ENCODE measurements around the gene LRRFIP1.
"Not testable (repeated sequence)": the region's sequence is repeated elsewhere in the genome, so short reads cannot be mapped to it uniquely, and the experiment has no call there.

LRRFIP1 gene

DNA sequence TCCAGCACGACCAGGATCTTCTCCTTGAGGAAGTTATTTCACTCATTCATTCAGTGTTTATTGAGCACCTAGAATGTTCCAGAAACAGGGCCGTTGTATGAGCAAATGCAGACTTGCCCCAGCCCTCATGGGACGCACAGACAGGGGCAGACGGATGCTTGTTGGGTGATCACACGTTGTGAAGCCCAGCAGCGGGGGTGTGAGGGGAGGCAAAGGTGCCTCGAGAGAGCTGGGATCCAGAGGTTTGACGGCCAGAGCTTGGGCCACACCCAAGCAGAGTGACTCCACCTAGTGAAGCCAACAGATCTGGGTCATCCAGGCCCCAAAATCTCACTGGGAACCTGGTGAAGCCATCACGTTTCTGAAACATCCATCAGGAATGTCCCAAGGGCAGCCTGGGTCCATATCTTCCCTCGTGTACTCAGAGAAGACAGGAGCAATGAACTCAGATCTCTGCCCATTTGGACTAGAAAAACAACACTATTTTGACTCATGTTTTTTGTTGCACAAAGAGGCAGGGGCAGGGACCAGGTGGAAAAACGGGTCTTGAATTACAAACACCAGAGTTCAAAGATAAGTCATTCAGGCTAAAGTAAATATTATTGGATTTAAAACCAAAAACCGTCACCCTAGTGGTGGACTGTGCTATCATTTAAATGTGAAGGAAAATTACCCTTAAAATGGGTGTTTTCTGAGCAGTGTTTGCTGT is 116.3 kb downstream of the LRRFIP1 start:
- Histone ChIP-seq H3K4me3 (ENCODE audit: low read length) (no peak overlapping the region), H3K9ac (ENCODE audit: low read depth, low read length) (no peak overlapping the region), H3K4me2 (ENCODE audit: low read length) (no peak overlapping the region), H3K4me1 (ENCODE audit: control insufficient read depth, insufficient read depth, low read length) (peaks cover 11% of the 10 kb centered on the region), H3K9me3 (replicated peaks; ENCODE audit: low read length) (no peaks in the 10 kb centered on the region), H3K27me3 (ENCODE audit: control insufficient read depth, insufficient read depth, low read length) (no peaks in the 10 kb centered on the region), H3K36me3 (ENCODE audit: insufficient read depth, low read length) (peaks cover 12% of the 10 kb centered on the region)

GRCh38 chr2:237744270-237744612 is 116.9 kb downstream of the LRRFIP1 start:
- Histone ChIP-seq H3K4me2 (ENCODE audit: low read length) (no peak overlapping the region), H3K4me3 (ENCODE audit: low read length) (no peak overlapping the region), H3K4me1 (ENCODE audit: control insufficient read depth, insufficient read depth, low read length) (peaks cover 11% of the 10 kb centered on the region), H3K9me3 (replicated peaks; ENCODE audit: low read length) (no peaks in the 10 kb centered on the region), H3K9ac (ENCODE audit: low read depth, low read length) (no peak overlapping the region), H3K27me3 (ENCODE audit: control insufficient read depth, insufficient read depth, low read length) (no peaks in the 10 kb centered on the region), H3K36me3 (ENCODE audit: insufficient read depth, low read length) (peaks cover 16% of the 10 kb centered on the region)

DNA sequence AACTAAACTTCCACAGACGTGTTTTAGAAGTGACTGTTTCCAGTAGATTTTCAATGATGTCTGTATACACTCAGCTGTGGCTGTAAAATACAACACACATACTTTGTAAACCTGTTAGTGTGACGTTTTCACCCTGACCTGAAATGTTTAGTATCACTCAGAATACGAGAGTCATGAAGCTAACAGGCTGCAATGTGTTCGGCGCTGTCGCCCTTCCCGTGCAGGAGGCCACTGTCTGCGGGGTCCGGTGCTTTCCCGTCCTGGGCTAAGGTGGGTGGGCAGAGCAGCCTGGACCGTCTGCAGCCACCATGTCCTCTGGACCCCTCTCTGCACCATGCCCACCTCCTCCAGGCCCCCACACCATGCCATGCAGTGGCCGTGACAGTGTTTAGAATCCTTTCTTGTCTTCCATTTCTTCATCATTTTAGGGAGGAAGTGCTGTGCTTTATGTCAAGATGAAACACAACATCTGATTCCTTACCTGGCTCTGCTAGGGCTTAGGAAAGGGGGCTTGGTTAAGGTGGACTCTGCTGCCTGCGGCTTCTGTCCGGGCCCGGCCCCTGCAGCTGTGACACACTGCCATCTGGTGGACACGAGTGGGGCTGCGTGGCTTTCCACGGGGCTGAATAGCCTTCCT is 117.3 kb downstream of the LRRFIP1 start:
- no peaks in the 10 kb centered on the region for H3K27me3 ChIP-seq (ENCODE audit: control insufficient read depth, insufficient read depth, low read length)
- no peak overlapping the region for H3K4me3 ChIP-seq (ENCODE audit: low read length)
- H3K9ac ChIP-seq (ENCODE audit: low read depth, low read length) = no peak overlapping the region
- H3K36me3 ChIP-seq (ENCODE audit: insufficient read depth, low read length) = peaks cover 21% of the 10 kb centered on the region
- peaks cover 11% of the 10 kb centered on the region for H3K4me1 ChIP-seq (ENCODE audit: control insufficient read depth, insufficient read depth, low read length)
- no peak overlapping the region for H3K4me2 ChIP-seq (ENCODE audit: low read length)
- no peaks in the 10 kb centered on the region for H3K9me3 ChIP-seq (replicated peaks; ENCODE audit: low read length)

- Histone ChIP-seq H3K4me3 (ENCODE audit: low read length) (no peak overlapping the region), H3K36me3 (ENCODE audit: insufficient read depth, low read length) (peaks cover 25% of the 10 kb centered on the region), H3K9me3 (replicated peaks; ENCODE audit: low read length) (no peaks in the 10 kb centered on the region), H3K9ac (ENCODE audit: low read depth, low read length) (no peak overlapping the region), H3K4me2 (ENCODE audit: low read length) (no peak overlapping the region), H3K4me1 (ENCODE audit: control insufficient read depth, insufficient read depth, low read length) (peaks cover 11% of the 10 kb centered on the region), H3K27me3 (ENCODE audit: control insufficient read depth, insufficient read depth, low read length) (no peaks in the 10 kb centered on the region)
Measured at GRCh38 chr2:237745250-237745613, 117.8 kb downstream of the LRRFIP1 start.

GRCh38 chr2:237746302-237747080 is 119.1 kb downstream of the LRRFIP1 start:
- peaks cover 35% of the 10 kb centered on the region for H3K36me3 ChIP-seq (ENCODE audit: insufficient read depth, low read length)
- H3K9ac ChIP-seq (ENCODE audit: low read depth, low read length) = no peak overlapping the region
- H3K4me3 ChIP-seq (ENCODE audit: low read length) = no peak overlapping the region

GRCh38 chr2:237747189-237747588 is 119.8 kb downstream of the LRRFIP1 start:
- no peaks in the 10 kb centered on the region for H3K27me3 ChIP-seq (ENCODE audit: control insufficient read depth, insufficient read depth, low read length)
- no peak overlapping the region for H3K4me2 ChIP-seq (ENCODE audit: low read length)
- H3K9me3 ChIP-seq (replicated peaks; ENCODE audit: low read length) = no peaks in the 10 kb centered on the region
- peaks cover 11% of the 10 kb centered on the region for H3K4me1 ChIP-seq (ENCODE audit: control insufficient read depth, insufficient read depth, low read length)
- no peak overlapping the region for H3K4me3 ChIP-seq (ENCODE audit: low read length)
- H3K9ac ChIP-seq (ENCODE audit: low read depth, low read length) = no peak overlapping the region
- H3K36me3 ChIP-seq (ENCODE audit: insufficient read depth, low read length) = peaks cover 40% of the 10 kb centered on the region

More at GRCh38 chr2:237746302-237747080, 119.1 kb downstream of the LRRFIP1 start:
- H3K9me3 ChIP-seq (replicated peaks; ENCODE audit: low read length) = no peaks in the 10 kb centered on the region
- peaks cover 11% of the 10 kb centered on the region for H3K4me1 ChIP-seq (ENCODE audit: control insufficient read depth, insufficient read depth, low read length)
- no peak overlapping the region for H3K4me2 ChIP-seq (ENCODE audit: low read length)
- H3K27me3 ChIP-seq (ENCODE audit: control insufficient read depth, insufficient read depth, low read length) = no peaks in the 10 kb centered on the region

DNA sequence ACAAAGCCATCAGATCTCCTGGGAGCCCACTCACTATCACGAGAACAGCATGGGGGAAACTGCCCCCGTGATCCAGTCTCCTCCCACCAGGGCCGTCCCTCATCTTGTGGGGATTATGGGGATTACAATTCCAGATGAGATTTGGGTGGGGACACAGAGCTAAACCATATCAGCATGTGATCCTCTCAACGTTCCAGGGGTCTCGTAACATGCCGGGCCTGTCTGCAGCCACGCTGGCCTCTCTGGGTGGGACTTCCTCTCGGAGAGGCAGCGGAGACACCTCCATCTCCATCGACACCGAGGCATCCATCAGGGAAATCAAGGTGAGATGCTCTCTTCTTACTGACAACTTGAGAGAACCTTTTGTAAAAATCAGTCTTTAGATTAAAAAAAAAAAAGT is 121.6 kb downstream of the LRRFIP1 start:
- no peaks in the 10 kb centered on the region for H3K27me3 ChIP-seq (ENCODE audit: control insufficient read depth, insufficient read depth, low read length)
- no peak overlapping the region for H3K9ac ChIP-seq (ENCODE audit: low read depth, low read length)
- H3K9me3 ChIP-seq (replicated peaks; ENCODE audit: low read length) = no peaks in the 10 kb centered on the region
- peaks cover 52% of the 10 kb centered on the region for H3K36me3 ChIP-seq (ENCODE audit: insufficient read depth, low read length)
- H3K4me2 ChIP-seq (ENCODE audit: low read length) = no peak overlapping the region
- peaks cover 3% of the 10 kb centered on the region for H3K4me1 ChIP-seq (ENCODE audit: control insufficient read depth, insufficient read depth, low read length)
- no peak overlapping the region for H3K4me3 ChIP-seq (ENCODE audit: low read length)

DNA sequence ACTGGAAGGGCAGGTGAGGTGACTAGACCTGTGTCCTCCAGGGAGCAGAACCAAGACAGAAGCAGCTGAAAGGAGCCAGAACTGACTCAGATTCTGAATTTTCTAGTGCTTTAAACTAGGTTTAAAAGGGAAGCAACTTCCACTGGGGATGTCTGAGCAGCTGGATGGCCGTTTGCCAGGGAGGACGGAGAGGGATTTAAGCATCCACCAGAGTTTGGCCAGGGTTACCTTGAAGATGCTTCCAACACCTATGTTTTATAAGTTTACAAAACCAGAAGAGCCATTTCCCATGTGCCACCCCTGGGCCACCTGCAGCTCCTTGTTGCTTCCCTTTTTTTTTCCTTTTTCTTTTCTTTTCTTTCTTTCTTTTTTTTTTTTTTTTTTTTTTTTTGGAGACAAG is 122.6 kb downstream of the LRRFIP1 start:
- Histone ChIP-seq H3K9ac (ENCODE audit: low read depth, low read length) (no peak overlapping the region), H3K36me3 (ENCODE audit: insufficient read depth, low read length) (peaks cover 59% of the 10 kb centered on the region), H3K4me3 (ENCODE audit: low read length) (no peak overlapping the region), H3K4me2 (ENCODE audit: low read length) (no peak overlapping the region), H3K27me3 (ENCODE audit: control insufficient read depth, insufficient read depth, low read length) (no peaks in the 10 kb centered on the region), H3K4me1 (ENCODE audit: control insufficient read depth, insufficient read depth, low read length) (no peaks in the 10 kb centered on the region), H3K9me3 (replicated peaks; ENCODE audit: low read length) (no peaks in the 10 kb centered on the region)

GRCh38 chr2:237750441-237750840 is 123.1 kb downstream of the LRRFIP1 start:
- not testable (repeated sequence) for H3K27me3 ChIP-seq (ENCODE audit: control insufficient read depth, insufficient read depth, low read length); H3K4me2 ChIP-seq (ENCODE audit: low read length); H3K4me1 ChIP-seq (ENCODE audit: control insufficient read depth, insufficient read depth, low read length); H3K9me3 ChIP-seq (replicated peaks; ENCODE audit: low read length); H3K9ac ChIP-seq (ENCODE audit: low read depth, low read length); H3K4me3 ChIP-seq (ENCODE audit: low read length)
- peaks cover 63% of the 10 kb centered on the region for H3K36me3 ChIP-seq (ENCODE audit: insufficient read depth, low read length)

- H3K27me3 ChIP-seq (ENCODE audit: control insufficient read depth, insufficient read depth, low read length) = no peaks in the 10 kb centered on the region
- H3K4me3 ChIP-seq (ENCODE audit: low read length) = no peak overlapping the region
- H3K9ac ChIP-seq (ENCODE audit: low read depth, low read length) = no peak overlapping the region
- peaks cover 77% of the 10 kb centered on the region for H3K36me3 ChIP-seq (ENCODE audit: insufficient read depth, low read length)
- H3K4me2 ChIP-seq (ENCODE audit: low read length) = no peak overlapping the region
- H3K4me1 ChIP-seq (ENCODE audit: control insufficient read depth, insufficient read depth, low read length) = no peaks in the 10 kb centered on the region
- no peaks in the 10 kb centered on the region for H3K9me3 ChIP-seq (replicated peaks; ENCODE audit: low read length)
Measured at GRCh38 chr2:237752761-237753165, 125.4 kb downstream of the LRRFIP1 start.

- Histone ChIP-seq H3K9me3 (replicated peaks; ENCODE audit: low read length) (no peaks in the 10 kb centered on the region), H3K9ac (ENCODE audit: low read depth, low read length) (no peak overlapping the region), H3K4me2 (ENCODE audit: low read length) (no peak overlapping the region), H3K4me1 (ENCODE audit: control insufficient read depth, insufficient read depth, low read length) (no peaks in the 10 kb centered on the region), H3K36me3 (ENCODE audit: insufficient read depth, low read length) (peaks cover 76% of the 10 kb centered on the region), H3K27me3 (ENCODE audit: control insufficient read depth, insufficient read depth, low read length) (no peaks in the 10 kb centered on the region), H3K4me3 (ENCODE audit: low read length) (no peak overlapping the region)
Measured at GRCh38 chr2:237754182-237754581, 126.8 kb downstream of the LRRFIP1 start.

Measured in skeletal muscle satellite cell (primary cell).